LoVo (cell line): Measurements from ENCODE around the gene LRP3.
A peak's percentile ranks its signal among the peaks of the same experiment; 100 is the strongest.
"Not testable (repeated sequence)": the region's sequence is repeated elsewhere in the genome, so short reads cannot be mapped to it uniquely, and the experiment has no call there.

Experiments
- DNase-seq: peaks from one replicate; pipeline ENCODE4 v3.0.0-alpha.2; 2016; ENCODE audit warnings: low spot score

The LRP3 gene

GRCh38 chr19:33193865-33194362, at the start of gene LRP3:
TSS of gene LRP3 (plus strand) at chr19:33194330. CDS start at chr19:33194786, 456 bp downstream.
- peak; percentile 35 for DNase-seq

GRCh38 chr19:33146209-33146608, 47.9 kb upstream of the LRP3 start:
- no peak for DNase-seq

- no peak for DNase-seq
Measured at GRCh38 chr19:33147538-33147937, 46.6 kb upstream of the LRP3 start.

GRCh38 chr19:33150852-33151518, 43.1 kb upstream of the LRP3 start:
- DNase-seq, result no peak

- DNase-seq, result no peak
Measured at GRCh38 chr19:33152176-33152575, 42.0 kb upstream of the LRP3 start.

- not testable (repeated sequence) for DNase-seq
Measured at GRCh38 chr19:33152625-33153024, 41.5 kb upstream of the LRP3 start.

GRCh38 chr19:33154313-33154712, 39.8 kb upstream of the LRP3 start:
- not testable (repeated sequence) for DNase-seq

GRCh38 chr19:33156334-33156733, 37.8 kb upstream of the LRP3 start:
- DNase-seq, result no peak

- no peak for DNase-seq
Measured at GRCh38 chr19:33157906-33158305, 36.2 kb upstream of the LRP3 start.

- no peak for DNase-seq
Measured at GRCh38 chr19:33158365-33158764, 35.8 kb upstream of the LRP3 start.

- no peak for DNase-seq
Measured at GRCh38 chr19:33159149-33159548, 35.0 kb upstream of the LRP3 start.

- DNase-seq, result no peak
Measured at GRCh38 chr19:33159893-33160292, 34.2 kb upstream of the LRP3 start.

GRCh38 chr19:33161201-33161600, 32.9 kb upstream of the LRP3 start:
- no peak for DNase-seq

- no peak for DNase-seq
Measured at GRCh38 chr19:33163481-33163880, 30.6 kb upstream of the LRP3 start.

- not testable (repeated sequence) for DNase-seq
Measured at GRCh38 chr19:33166037-33166436, 28.1 kb upstream of the LRP3 start.

- DNase-seq, result no peak
Measured at GRCh38 chr19:33167438-33167837, 26.7 kb upstream of the LRP3 start.

- DNase-seq, result no peak
Measured at GRCh38 chr19:33168528-33168927, 25.6 kb upstream of the LRP3 start.

- no peak for DNase-seq
Measured at GRCh38 chr19:33171222-33171795, 22.8 kb upstream of the LRP3 start.

GRCh38 chr19:33171916-33172359, 22.2 kb upstream of the LRP3 start:
- DNase-seq, result no peak

- no peak for DNase-seq
Measured at GRCh38 chr19:33174186-33174585, 19.9 kb upstream of the LRP3 start.

- no peak for DNase-seq
Measured at GRCh38 chr19:33175156-33175782, 18.9 kb upstream of the LRP3 start.

- DNase-seq, result peak; percentile 26
Measured at GRCh38 chr19:33175886-33176669, 18.1 kb upstream of the LRP3 start.
